HG02970 (cell line): ENCODE data around the gene NPPB.

Experiments
- ATAC-seq: cut with Tn5 transposase; IDR thresholded peaks from one replicate; pipeline ENCODE4 v1.9.1; 2021; ENCODE audit warnings: mild to moderate bottlenecking, moderate library complexity, moderate number of reproducible peaks; ENCODE audit not compliant: unreplicated experiment, low FRiP score

Gene NPPB

DNA sequence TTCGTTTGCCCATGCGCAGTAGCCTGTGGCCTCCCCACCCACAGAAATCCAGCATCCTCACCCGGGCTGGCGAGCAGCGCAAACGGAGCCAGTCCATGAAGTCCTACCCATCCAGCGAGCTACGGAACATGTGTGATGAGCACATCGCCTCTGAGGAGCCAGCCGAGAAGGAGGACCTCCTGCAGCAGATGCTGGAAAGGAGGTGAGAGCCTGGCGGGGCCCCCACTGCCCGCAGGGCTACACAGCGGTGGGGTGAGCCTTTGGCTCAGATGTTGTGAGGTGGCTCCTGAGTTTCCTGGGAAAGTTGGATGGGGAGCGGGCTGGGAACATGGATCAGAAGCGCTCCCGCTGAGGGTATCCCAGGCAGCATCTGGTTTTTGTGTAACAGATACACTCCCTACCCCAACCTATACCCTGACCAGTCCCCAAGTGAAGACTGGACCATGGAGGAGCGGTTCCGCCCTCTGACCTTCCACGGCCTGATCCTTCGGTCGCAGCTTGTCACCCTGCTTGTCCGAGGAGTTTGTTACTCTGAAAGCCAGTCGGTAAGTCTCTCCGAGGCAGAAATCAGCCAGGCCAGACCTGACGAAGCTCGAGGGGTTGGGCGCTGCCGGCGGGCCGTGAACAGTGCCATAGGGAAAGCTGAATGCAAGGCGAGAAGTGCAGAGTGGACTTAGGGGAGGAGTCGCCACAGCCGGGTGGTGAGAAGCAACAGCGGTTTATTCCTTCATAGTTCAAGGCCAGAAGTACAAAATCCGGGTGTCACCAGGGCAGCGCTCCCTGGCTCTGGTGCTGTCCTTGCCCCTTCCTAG lies 21.6 kb downstream of the NPPB start:
- ATAC-seq, result no peak

DNA sequence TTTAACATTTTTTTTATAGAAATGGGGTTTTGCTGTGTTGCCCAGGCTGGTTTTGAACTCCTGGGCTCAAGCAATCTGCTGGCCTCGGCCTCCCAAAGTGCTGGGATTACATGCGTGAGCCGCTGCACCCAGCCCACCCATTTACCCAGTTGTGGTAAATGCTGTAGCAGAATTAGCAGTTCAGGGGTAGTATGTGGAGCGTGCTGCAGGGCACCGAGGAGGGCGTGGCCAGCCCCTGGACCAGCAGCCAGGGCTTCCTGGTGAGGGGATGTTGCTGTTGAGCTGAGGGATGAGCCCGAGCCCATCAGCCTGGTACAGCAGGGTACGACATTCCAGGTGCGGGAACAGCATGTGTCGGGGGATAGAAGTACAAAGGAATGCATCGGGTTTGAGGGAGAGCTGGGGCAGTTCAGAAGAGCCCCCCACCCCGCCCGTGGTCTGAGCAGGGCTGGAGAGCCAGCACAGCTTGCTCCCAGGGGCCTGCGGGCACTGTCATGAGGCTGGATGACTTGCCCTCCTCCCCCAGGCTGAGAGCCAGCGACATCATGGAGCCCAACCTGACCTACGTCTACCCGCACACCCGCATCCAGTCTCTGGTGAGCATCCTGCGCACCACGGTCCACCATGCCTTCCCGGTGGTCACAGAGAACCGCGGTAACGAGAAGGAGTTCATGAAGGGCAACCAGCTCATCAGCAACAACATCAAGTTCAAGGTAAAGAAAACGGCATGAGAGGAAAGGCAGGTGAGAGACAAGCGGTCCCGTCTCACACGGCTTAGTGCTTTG lies 23.1 kb downstream of the NPPB start:
- no peak for ATAC-seq

DNA sequence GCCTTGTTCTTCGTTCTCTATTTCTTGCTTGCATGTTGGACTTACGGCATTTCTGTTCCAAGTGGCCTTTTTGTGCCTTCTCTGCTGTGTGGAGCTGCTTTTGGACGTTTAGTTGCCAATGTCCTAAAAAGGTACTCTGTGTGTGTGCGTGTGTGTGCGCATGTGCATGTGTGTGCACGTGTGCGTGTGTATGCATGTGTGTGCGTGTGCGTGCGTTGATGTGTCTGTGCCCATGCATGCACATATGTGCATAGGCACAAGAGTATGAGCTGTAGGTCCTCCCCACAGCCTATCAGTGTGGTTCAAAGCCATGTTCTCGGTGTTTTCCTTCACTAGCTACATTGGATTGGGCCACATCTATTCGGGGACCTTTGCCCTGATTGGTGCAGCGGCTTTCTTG lies 24.8 kb downstream of the NPPB start:
- ATAC-seq, result no peak

GRCh38 chr1:11833497-11833896 lies 25.2 kb downstream of the NPPB start:
- ATAC-seq, result no peak

DNA sequence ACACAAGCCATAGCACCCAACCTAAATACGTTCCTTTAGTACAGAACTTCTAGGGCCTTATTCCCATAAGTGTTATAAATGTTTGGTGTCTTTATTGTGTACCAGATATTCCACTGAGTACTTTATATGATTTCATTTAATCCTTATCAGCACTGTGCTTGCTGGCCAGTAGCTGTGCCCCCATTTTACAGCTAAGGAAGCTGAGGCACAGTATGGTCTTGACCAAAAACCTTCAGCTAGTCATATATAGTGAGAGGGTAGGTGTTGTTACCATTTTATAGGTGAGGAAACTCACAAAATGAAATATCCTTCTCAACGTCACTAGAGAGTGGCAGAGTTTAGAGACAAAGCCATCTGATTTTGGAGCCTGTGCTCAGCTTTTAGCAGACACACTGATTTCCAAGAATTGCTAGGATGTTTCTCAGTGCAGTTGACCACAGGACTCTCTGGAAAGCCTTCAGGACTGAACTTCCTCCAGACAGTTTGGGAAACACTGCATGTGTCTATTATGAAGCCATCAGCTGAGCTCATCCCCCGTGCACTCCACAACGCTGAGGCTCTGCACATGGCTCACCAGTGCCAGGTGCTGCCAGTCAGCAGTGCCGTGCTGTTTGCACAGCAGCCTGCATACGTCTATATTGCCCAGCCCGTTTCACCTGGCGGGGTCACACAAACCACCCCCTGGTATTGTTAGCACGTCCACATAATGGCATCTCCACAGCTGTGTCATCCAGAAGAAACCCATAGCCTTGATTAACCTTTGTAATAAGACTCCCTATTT lies 26.6 kb downstream of the NPPB start:
- no peak for ATAC-seq

GRCh38 chr1:11828511-11828910 lies 30.2 kb downstream of the NPPB start:
- no peak for ATAC-seq

DNA sequence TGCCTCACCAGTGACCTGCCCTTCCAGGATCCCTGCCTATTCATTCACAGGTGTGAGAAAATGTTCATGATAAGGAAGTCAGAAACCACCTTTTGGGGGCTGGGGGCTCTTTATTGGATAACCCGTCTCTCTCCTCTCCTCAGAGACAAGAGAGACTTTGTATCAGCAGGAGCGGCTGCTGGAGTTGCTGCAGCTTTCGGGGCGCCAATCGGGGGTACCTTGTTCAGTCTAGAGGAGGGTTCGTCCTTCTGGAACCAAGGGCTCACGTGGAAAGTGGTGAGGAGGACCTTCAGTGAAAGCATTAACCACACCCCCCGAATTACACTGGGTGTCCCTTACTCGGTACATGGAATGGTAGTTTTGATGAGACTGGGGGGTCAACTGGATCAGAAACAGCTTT lies 31.8 kb downstream of the NPPB start:
- ATAC-seq, result no peak

GRCh38 chr1:11825131-11825530 lies 33.6 kb downstream of the NPPB start:
- ATAC-seq, result no peak

GRCh38 chr1:11823366-11824137 lies 35.2 kb downstream of the NPPB start:
- ATAC-seq, result no peak

DNA sequence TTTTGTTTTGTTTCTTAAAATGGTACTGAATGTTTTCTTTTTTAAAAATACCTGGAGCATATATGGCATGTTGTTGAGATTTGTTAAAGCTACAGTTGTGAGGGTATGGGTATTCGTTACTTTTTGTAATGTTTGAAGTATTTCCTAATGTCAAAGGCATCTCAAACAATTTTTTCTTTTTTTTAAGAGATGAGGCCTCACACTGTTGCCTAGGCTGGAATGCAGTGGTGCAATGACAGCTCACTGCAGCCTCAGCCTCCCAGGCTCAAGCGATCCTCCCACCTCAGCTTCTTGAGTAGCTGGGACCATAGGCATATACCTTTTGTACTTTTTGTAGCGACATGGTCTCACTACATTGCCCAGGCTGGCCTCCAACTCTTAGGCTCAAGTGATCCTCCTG lies 36.7 kb downstream of the NPPB start:
- no peak for ATAC-seq

- ATAC-seq, result no peak
These were observed 41.6 kb downstream of the NPPB start for GRCh38 chr1:11817192-11817591.

- ATAC-seq, result no peak
These were observed 45.7 kb downstream of the NPPB start for GRCh38 chr1:11813021-11813420.
